ENCODE data around the gene FOXF2.

DNA sequence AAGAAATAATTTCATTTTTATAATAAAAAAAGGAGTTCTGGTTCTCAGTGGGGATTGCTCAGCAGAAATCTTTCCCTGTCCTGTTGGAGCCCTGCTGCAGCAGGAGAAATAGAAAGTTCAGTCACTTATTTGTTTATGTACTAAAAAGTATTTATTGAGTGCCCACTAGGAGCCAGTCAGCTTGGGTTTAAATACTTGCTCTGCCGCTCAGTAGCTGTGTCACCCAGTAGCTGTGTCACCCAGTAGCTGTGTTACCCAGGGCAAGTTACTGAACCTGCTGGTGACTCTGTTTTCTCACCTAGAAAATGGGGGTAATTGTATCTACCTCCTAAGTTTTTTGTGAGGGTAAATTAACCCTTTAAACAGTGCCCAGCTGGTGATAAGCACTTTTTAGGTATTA lies 32.9 kb downstream of the FOXF2 start:
- no peak for TF ChIP-seq ELK1 (IDR thresholded peaks at IDR 0.05; ENCODE audit: low read depth, low read length)
- TF ChIP-seq CTCF (IDR thresholded peaks at IDR 0.05 in 2 of 3, conservative IDR thresholded peaks at IDR 0.05 in 1 of 3; ENCODE audit: control insufficient read depth in 2 of 3, extremely low read depth in 1 of 3, insufficient read depth in 1 of 3, low read depth in 3 of 3, low read length in 3 of 3): no peak
- TF ChIP-seq BCLAF1 (IDR thresholded peaks at IDR 0.05): no peak
- no peak for TF ChIP-seq POLR2A (IDR thresholded peaks at IDR 0.05; ENCODE audit: low read depth, low read length)
- TF ChIP-seq, protein P1, sequence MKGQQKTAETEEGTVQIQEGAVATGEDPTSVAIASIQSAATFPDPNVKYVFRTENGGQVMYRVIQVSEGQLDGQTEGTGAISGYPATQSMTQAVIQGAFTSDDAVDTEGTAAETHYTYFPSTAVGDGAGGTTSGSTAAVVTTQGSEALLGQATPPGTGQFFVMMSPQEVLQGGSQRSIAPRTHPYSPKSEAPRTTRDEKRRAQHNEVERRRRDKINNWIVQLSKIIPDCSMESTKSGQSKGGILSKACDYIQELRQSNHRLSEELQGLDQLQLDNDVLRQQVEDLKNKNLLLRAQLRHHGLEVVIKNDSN (IDR thresholded peaks at IDR 0.05; ENCODE audit: borderline replicate concordance, extremely low read length, insufficient read depth, low read depth, low read length): no peak
- TF ChIP-seq JUNB (IDR thresholded peaks at IDR 0.05): no peak
- no peak for TF ChIP-seq BCL3 (IDR thresholded peaks at IDR 0.05; ENCODE audit: borderline replicate concordance, insufficient read depth, low read depth, low read length, poor library complexity, severe bottlenecking)
- TF ChIP-seq MEF2A (IDR thresholded peaks at IDR 0.05; ENCODE audit: insufficient read depth, low read depth, low read length): no peak
- no peak for TF ChIP-seq CBFB (IDR thresholded peaks at IDR 0.05; ENCODE audit: low read depth)
- TF ChIP-seq RBBP5 (conservative IDR thresholded peaks at IDR 0.05): no peak
- TF ChIP-seq ZNF384 (IDR thresholded peaks at IDR 0.05; ENCODE audit: borderline replicate concordance, low read depth, low read length): no peak
- TF ChIP-seq FOXM1 (IDR thresholded peaks at IDR 0.05; ENCODE audit: low read depth, low read length): no peak
